ENCODE data around the gene PKDCC. TPM values are rescaled to one million over a fixed set of nuclear protein-coding genes. Genes with fewer than 3 reads are reported as not detected.

PKDCC gene
- total RNA-seq, 1 experiment from 2014 or later: not detected

DNA sequence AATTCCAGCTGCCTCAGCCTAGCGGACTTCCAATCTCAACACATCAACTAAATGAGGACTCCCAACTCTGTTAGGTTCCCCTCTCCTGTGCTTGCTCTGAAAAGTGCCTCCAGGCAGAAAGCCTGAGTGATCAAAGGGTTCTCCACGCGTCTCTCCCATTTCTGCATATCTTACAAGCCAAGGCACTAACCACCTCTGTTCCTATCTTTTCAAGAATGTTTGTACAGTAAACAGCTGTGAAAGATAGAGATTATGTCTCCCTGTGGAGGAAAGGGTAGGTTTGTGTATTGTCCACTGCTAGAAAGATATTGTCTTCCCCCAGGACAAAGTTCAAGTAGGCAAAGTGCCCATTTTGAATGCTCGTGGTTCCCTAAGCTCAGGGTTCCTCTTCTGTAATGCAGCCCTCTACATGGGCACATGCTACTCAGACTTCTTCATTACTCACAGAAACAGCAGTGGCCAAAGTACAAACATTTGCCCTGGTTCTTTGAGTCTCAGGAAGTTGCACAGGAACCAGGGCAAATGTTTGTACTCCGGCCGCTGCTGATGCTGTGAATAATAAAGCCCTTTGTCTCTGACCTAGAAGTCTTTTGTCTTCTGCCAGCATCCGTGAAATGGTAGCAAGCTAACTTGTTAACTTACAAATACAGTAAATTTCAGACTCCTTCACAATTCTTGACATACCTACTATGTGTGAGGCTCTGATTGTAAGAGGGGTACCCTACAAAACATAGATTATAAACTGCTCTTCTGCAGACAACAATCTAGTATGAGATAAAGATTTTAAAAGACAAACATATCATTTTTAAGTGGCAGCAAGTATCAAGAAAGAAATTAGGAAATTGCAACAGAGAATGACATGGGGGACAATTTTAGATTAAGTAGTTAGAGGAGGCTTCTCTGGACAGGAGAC, 44.5 kb downstream of the PKDCC start:
- Histone ChIP-seq H3K27ac (ENCODE audit: low read length) (no peak overlapping the region), H3K27me3 (ENCODE audit: low read length) (no peaks in the 10 kb centered on the region), H4K20me1 (ENCODE audit: insufficient read depth, low read depth, low read length) (no peaks in the 10 kb centered on the region), H3K79me2 (ENCODE audit: low read length) (no peaks in the 10 kb centered on the region), H3K9me3 (ENCODE audit: low read length) (no peaks in the 10 kb centered on the region), H2AFZ (ENCODE audit: low read length) (no peak overlapping the region), H3K4me3 (ENCODE audit: low read length) (no peak overlapping the region), H3K9me2 (replicated peaks; ENCODE audit: insufficient read depth, low read length) (no peaks in the 10 kb centered on the region), H3K36me3 (ENCODE audit: insufficient read depth, low read length) (no peaks in the 10 kb centered on the region), H3K4me2 (ENCODE audit: low read depth, low read length, poor library complexity, severe bottlenecking) (no peak overlapping the region), H3K9ac (ENCODE audit: low read length) (no peak overlapping the region), H3K4me1 (ENCODE audit: low read length) (peaks cover 5% of the 10 kb centered on the region; the same call in 1 of the 2 replicates)
- DNase-seq: no peak

DNA sequence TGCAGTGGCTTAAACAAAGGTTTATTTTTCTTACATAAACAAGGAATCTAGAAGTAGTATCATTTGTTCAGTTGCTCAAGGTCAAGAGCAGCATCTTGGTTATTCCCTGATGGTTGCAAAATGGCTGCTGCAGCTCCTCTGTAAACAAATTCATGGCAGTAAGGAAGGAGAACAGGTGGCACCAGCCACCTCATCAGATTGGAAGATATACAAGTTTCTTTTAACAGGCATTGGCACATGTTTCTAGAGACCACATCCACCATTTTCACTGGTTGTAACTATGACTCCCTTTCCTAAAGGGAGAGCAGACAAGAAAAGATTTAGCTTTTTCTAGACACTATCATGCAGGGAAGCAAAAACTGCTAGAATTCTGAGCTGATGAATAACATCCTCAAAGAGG, 46.3 kb downstream of the PKDCC start:
- Histone ChIP-seq H3K4me2 (ENCODE audit: low read depth, low read length, poor library complexity, severe bottlenecking) (no peak overlapping the region), H3K9me3 (ENCODE audit: low read length) (no peaks in the 10 kb centered on the region), H3K9ac (ENCODE audit: low read length) (no peak overlapping the region), H3K79me2 (ENCODE audit: low read length) (no peaks in the 10 kb centered on the region), H3K27me3 (ENCODE audit: low read length) (no peaks in the 10 kb centered on the region), H4K20me1 (ENCODE audit: insufficient read depth, low read depth, low read length) (no peaks in the 10 kb centered on the region), H3K9me2 (replicated peaks; ENCODE audit: insufficient read depth, low read length) (no peaks in the 10 kb centered on the region), H3K4me3 (ENCODE audit: low read length) (no peak overlapping the region), H3K4me1 (ENCODE audit: low read length) (peaks cover 7% of the 10 kb centered on the region), H3K27ac (ENCODE audit: low read length) (no peak overlapping the region), H3K36me3 (ENCODE audit: insufficient read depth, low read length) (no peaks in the 10 kb centered on the region), H2AFZ (ENCODE audit: low read length) (no peak overlapping the region)
- no peak for DNase-seq

DNA sequence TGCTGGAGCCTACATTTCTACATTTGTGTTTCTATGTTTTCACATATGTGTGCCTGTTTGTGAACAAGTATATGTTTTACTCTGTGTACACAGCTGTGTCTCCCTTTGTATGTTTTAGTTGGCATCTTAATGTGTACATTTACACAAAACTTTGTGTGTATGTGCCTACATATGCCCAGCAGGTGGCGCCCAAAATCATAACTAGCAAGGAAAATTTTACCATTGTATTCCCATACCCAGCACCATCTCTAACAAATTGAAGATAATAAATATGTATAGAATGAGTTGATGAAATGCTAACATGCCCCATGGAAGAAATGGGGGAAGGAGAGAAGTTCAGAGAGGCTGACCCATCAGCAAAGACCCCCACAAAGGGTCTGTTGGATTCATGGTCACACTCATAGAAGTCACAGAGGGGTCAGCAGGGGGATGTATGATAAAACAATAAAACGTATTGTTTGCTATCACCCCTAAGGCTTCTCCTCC, 48.1 kb downstream of the PKDCC start:
- Histone ChIP-seq H3K79me2 (ENCODE audit: low read length) (no peaks in the 10 kb centered on the region), H3K36me3 (ENCODE audit: insufficient read depth, low read length) (no peaks in the 10 kb centered on the region), H3K27me3 (ENCODE audit: low read length) (no peaks in the 10 kb centered on the region; the same call in 1 of the 2 replicates), H3K4me2 (ENCODE audit: low read depth, low read length, poor library complexity, severe bottlenecking) (no peak overlapping the region), H3K9ac (ENCODE audit: low read length) (no peak overlapping the region), H4K20me1 (ENCODE audit: insufficient read depth, low read depth, low read length) (no peaks in the 10 kb centered on the region), H3K4me1 (ENCODE audit: low read length) (peaks cover 7% of the 10 kb centered on the region), H2AFZ (ENCODE audit: low read length) (no peak overlapping the region), H3K9me2 (replicated peaks; ENCODE audit: insufficient read depth, low read length) (no peaks in the 10 kb centered on the region), H3K9me3 (ENCODE audit: low read length) (peaks cover 6% of the 10 kb centered on the region; the same call in 1 of the 2 replicates), H3K4me3 (ENCODE audit: low read length) (no peak overlapping the region), H3K27ac (ENCODE audit: low read length) (no peak overlapping the region)
- DNase-seq: peak; percentile 89

DNA sequence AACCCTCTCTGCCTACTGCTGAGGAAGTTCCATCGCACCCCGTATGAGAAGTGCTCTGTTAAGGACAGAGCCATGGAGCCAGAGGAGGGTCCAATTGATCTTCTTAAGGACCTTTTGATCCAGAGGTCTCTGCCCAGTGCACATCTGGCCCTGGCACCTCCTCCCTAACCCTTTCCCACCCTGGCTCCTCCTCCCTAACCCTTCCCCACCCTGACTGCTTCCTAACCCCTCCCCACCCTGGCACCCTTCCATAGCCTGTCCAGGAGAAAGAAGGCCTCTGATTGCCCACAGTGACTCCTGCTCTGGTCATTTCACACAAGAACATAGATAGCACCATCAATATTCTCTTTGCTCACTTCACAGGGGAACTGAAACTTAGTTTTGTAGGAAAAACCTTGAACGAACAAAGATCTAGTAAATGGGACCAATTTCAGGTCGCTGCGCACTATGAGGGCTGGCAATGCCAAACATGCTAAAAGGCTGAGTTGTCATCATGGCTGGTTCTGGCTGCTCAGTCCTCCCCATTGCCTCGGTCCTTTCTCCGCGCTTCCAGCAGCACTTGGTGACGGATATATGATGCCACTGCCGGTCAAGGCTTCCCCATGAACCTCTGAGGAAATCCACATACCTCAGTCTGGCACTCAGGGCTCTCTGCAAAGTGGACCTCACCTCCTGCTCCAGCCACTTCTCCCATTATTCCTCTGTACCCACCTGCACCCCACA, 49.2 kb downstream of the PKDCC start:
- H3K4me2 ChIP-seq (ENCODE audit: low read depth, low read length, poor library complexity, severe bottlenecking): no peak overlapping the region
- H3K4me1 ChIP-seq (ENCODE audit: low read length): peaks cover 11% of the 10 kb centered on the region
- H3K4me3 ChIP-seq (ENCODE audit: low read length): no peak overlapping the region
- H2AFZ ChIP-seq (ENCODE audit: low read length): no peak overlapping the region
- no peaks in the 10 kb centered on the region for H3K9me2 ChIP-seq (replicated peaks; ENCODE audit: insufficient read depth, low read length)
- peaks cover 6% of the 10 kb centered on the region; the same call in 1 of the 2 replicates for H3K9me3 ChIP-seq (ENCODE audit: low read length)
- peak; percentile 55 for DNase-seq
- no peaks in the 10 kb centered on the region for H4K20me1 ChIP-seq (ENCODE audit: insufficient read depth, low read depth, low read length)
- H3K27me3 ChIP-seq (ENCODE audit: low read length): no peaks in the 10 kb centered on the region; the same call in 1 of the 2 replicates
- H3K27ac ChIP-seq (ENCODE audit: low read length): no peak overlapping the region
- no peak overlapping the region for H3K9ac ChIP-seq (ENCODE audit: low read length)
- H3K79me2 ChIP-seq (ENCODE audit: low read length): no peaks in the 10 kb centered on the region
- no peaks in the 10 kb centered on the region for H3K36me3 ChIP-seq (ENCODE audit: insufficient read depth, low read length)

DNA sequence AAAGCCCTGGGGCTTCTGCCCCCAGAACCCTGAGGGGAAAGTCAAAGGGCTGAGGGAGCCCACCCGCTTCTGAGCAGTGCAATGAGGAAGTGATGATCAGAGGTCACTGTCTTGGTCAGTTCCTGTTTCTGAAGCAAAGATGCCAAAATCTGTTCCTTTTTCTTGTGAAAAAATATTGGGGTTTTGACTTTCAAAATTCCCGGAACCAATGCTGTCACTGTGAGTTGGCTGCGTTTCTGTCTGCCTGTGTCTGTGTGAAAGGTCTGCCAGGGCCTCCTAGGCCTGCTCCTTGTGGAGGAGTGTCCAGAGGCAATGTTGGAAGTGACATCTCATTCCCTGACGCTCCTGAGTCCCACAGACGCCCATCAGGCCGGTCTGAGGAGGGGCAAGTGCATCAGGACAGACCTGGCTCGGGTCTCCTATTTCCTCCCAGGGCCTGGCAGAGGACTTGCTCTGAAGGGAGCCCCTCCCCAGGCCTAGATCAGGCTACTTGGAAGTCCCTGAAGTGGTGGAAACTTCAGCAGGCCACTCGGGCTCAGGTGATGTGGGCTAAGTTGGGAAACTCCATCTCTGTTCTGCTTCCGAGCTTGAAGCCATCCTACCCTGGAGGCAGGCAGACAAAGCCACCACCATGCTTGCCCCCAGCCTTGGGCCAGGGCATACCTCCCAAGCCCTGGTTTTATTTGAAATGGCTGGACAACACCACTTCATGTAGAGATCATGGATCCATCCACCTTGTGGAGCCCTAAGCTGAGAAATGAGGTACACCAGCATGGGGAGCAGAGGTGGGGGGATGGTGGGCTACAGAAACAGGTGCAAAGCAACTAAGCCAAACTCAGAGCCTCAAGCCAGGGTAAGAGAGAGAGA, 51.0 kb downstream of the PKDCC start:
- Histone ChIP-seq H4K20me1 (ENCODE audit: insufficient read depth, low read depth, low read length) (no peaks in the 10 kb centered on the region), H3K4me1 (ENCODE audit: low read length) (peaks cover 19% of the 10 kb centered on the region), H3K9me3 (ENCODE audit: low read length) (peaks cover 6% of the 10 kb centered on the region; the same call in 1 of the 2 replicates), H3K9me2 (replicated peaks; ENCODE audit: insufficient read depth, low read length) (no peaks in the 10 kb centered on the region), H3K27ac (ENCODE audit: low read length) (no peak overlapping the region), H3K36me3 (ENCODE audit: insufficient read depth, low read length) (no peaks in the 10 kb centered on the region), H3K9ac (ENCODE audit: low read length) (no peak overlapping the region), H2AFZ (ENCODE audit: low read length) (no peak overlapping the region), H3K4me3 (ENCODE audit: low read length) (no peak overlapping the region), H3K4me2 (ENCODE audit: low read depth, low read length, poor library complexity, severe bottlenecking) (no peak overlapping the region), H3K79me2 (ENCODE audit: low read length) (no peaks in the 10 kb centered on the region), H3K27me3 (ENCODE audit: low read length) (no peaks in the 10 kb centered on the region; the same call in 1 of the 2 replicates)
- DNase-seq: peak; percentile 55

DNA sequence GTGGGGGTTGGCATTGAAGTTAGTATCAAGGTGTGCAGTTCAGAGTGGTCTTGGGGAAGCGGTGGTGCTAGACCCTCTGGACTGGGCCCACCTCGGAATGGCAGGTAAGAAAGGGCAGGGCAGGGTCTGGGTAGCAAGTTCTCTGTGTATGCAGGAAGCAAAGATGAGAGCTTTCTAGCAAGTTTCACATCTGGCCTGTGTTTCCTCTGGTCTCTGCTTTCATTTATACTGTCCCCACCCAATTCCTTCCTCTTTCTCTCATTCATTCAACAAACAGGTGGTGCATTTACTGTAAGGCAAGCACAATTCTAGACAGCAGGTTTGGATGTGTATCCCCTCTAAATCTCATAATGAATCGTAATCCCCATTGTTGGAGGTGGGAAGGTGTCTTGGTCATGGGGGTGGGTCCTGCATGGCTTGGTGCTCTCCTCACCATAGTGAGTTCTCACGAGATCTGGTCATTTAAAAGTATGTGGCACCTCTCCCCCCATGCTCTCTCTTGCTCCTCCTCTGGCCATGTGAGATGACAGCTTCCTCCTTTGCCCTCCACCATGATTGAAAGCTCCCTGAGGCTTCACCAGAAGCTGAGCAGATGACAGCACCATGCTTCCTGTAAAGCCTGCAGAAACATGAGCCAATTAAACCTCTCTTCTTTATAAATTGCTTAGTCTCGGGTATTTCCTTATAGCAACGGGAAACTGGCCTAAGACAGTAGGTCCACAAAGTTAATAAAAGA, 51.8 kb downstream of the PKDCC start:
- Histone ChIP-seq H3K79me2 (ENCODE audit: low read length) (no peaks in the 10 kb centered on the region), H2AFZ (ENCODE audit: low read length) (no peak overlapping the region), H3K4me3 (ENCODE audit: low read length) (no peak overlapping the region), H3K9me3 (ENCODE audit: low read length) (peaks cover 6% of the 10 kb centered on the region; the same call in 1 of the 2 replicates), H3K27ac (ENCODE audit: low read length) (no peak overlapping the region), H3K4me1 (ENCODE audit: low read length) (peaks cover 19% of the 10 kb centered on the region), H4K20me1 (ENCODE audit: insufficient read depth, low read depth, low read length) (no peaks in the 10 kb centered on the region), H3K9me2 (replicated peaks; ENCODE audit: insufficient read depth, low read length) (no peaks in the 10 kb centered on the region), H3K36me3 (ENCODE audit: insufficient read depth, low read length) (no peaks in the 10 kb centered on the region), H3K27me3 (ENCODE audit: low read length) (no peaks in the 10 kb centered on the region; the same call in 1 of the 2 replicates), H3K4me2 (ENCODE audit: low read depth, low read length, poor library complexity, severe bottlenecking) (no peak overlapping the region), H3K9ac (ENCODE audit: low read length) (no peak overlapping the region)
- DNase-seq: no peak

DNA sequence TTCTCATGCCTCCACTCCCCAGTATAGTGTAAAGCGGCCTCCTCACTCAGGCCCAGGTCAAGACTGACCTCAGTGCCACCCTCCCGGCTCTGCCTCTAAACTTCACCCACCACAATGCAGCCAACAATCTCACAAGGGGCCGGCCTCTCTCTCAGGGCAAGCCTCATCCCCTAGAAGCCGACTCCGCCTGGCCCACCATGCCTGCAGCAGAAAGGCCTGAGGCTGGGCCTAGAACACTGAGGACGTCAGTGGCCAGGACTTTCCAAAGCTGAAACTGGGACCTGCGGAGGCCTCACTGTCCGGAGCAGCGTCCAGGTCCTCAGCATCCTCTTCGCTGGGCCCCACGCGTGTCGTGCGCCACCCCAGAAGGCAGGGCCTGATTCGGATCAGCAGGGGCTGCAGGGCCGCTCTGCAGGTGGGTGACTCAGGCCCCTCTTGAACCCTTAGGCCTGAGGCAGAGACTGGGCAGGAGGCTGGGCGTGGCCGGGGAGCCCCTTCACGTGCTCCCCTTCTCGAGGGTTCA, 52.9 kb downstream of the PKDCC start:
- no peak overlapping the region for H3K4me2 ChIP-seq (ENCODE audit: low read depth, low read length, poor library complexity, severe bottlenecking)
- H3K36me3 ChIP-seq (ENCODE audit: insufficient read depth, low read length): no peaks in the 10 kb centered on the region
- H3K79me2 ChIP-seq (ENCODE audit: low read length): no peaks in the 10 kb centered on the region
- no peak overlapping the region for H3K27ac ChIP-seq (ENCODE audit: low read length)
- DNase-seq: no peak
- peaks cover 28% of the 10 kb centered on the region for H3K4me1 ChIP-seq (ENCODE audit: low read length)
- no peaks in the 10 kb centered on the region; the same call in 1 of the 2 replicates for H3K27me3 ChIP-seq (ENCODE audit: low read length)
- no peak overlapping the region for H3K9ac ChIP-seq (ENCODE audit: low read length)
- H3K9me2 ChIP-seq (replicated peaks; ENCODE audit: insufficient read depth, low read length): no peaks in the 10 kb centered on the region
- no peak overlapping the region for H2AFZ ChIP-seq (ENCODE audit: low read length)
- H3K9me3 ChIP-seq (ENCODE audit: low read length): peaks cover 6% of the 10 kb centered on the region; the same call in 1 of the 2 replicates
- no peak overlapping the region for H3K4me3 ChIP-seq (ENCODE audit: low read length)
- H4K20me1 ChIP-seq (ENCODE audit: insufficient read depth, low read depth, low read length): no peaks in the 10 kb centered on the region

Data from Karpas-422 (cell line).